ENCODE measurements around the gene CNTNAP5. TPM values are rescaled to one million over a fixed set of nuclear protein-coding genes. Genes with fewer than 3 reads are reported as not detected.

Gene CNTNAP5
- total and polyA plus RNA-seq, 8 donors: 0.03 to 0.29 (median 0.10) TPM; not detected in 4

- Histone ChIP-seq H3K27me3 (no peaks in the 10 kb centered on the region), H3K9me3 (no peaks in the 10 kb centered on the region), H3K4me1 (no peaks in the 10 kb centered on the region), H3K36me3 (no peaks in the 10 kb centered on the region), H3K4me3 (no peak overlapping the region), H3K27ac (no peak overlapping the region)
- intact Hi-C loops (cut with DNase I): no loop called here
- no peak for TF ChIP-seq CTCF (IDR thresholded peaks at IDR 0.05)
- DNase-seq: no peak
- no peak for ATAC-seq
Observed at GRCh38 chr2:124151691-124152090, 126.6 kb downstream of the CNTNAP5 start.

- no peak for DNase-seq
- H3K27ac ChIP-seq: no peak overlapping the region
- intact Hi-C loops (cut with DNase I): no loop called here
Observed at GRCh38 chr2:124153713-124154112, 128.6 kb downstream of the CNTNAP5 start.

DNA sequence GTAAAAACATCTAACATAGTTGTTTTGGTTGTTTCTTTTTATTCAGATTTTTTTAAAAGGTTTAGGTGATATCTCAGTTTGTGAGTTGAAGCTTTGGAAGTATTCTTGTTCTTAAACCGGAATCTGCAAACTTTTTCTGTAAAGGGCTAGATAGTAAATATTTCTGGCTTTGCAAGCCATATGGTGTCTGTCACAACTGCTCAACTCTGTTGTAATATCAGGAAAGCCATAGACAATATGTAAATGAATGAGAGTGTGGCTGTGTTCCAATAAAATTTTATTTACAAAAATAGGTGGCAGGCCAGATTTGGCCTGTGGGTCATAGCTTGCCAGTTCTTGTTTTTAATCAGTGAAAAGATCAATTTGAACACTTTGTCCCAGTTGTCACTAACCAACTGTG, 134.1 kb downstream of the CNTNAP5 start:
- ATAC-seq: no peak
- TF ChIP-seq CTCF (IDR thresholded peaks at IDR 0.05): no peak
- intact Hi-C loops (cut with DNase I): no loop called here
- Histone ChIP-seq H3K27ac (no peak overlapping the region), H3K36me3 (no peaks in the 10 kb centered on the region), H3K4me1 (no peaks in the 10 kb centered on the region), H3K4me3 (no peak overlapping the region), H3K27me3 (no peaks in the 10 kb centered on the region), H3K9me3 (no peaks in the 10 kb centered on the region)
- DNase-seq: peak in 1 of 4 donors; percentile 35

More at GRCh38 chr2:124153713-124154112, 128.6 kb downstream of the CNTNAP5 start:
- Histone ChIP-seq H3K4me1 (no peaks in the 10 kb centered on the region), H3K4me3 (no peak overlapping the region), H3K9me3 (no peaks in the 10 kb centered on the region), H3K36me3 (no peaks in the 10 kb centered on the region), H3K27me3 (no peaks in the 10 kb centered on the region)
- no peak for ATAC-seq
- no peak for TF ChIP-seq CTCF (IDR thresholded peaks at IDR 0.05)

DNA sequence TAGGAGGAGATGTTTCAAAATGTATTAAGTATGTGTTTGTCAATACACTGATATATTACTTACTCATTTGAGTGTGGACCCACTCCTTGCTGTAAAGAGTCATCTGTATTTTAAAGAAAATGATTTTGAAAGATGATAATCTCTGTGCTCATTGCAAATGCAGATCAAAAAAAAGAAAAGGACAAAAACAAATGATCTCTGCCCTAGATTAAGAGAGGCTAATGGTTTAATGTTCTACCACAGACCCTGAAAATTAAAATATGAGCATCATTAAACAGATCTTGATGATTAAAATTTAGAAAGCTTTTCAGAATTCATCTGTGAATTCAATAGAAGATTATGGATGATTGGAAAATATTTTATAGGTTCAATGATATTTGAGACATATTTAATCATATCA, 136.5 kb downstream of the CNTNAP5 start:
- no peaks in the 10 kb centered on the region for H3K36me3 ChIP-seq
- intact Hi-C loops (cut with DNase I): no loop called here
- ATAC-seq: no peak

DNA sequence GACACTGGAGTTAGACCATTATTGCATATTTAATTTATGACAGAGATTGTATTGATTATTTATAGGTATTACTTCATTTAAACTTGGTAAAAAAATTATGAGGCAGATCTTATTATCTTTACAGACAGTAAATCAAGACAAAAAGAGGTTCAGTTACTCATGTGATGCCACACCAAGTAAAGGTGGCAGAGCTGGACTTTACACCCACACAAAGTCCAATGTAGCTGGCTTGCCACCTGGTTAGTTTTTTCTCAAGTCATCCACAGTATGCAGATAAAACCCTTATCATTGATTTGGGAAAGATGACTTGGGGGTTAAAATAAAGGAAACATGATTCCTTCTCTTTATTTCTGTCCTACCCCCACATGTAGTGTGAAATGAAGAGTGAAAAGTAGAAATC, 137.2 kb downstream of the CNTNAP5 start:
- Histone ChIP-seq H3K4me1 (no peaks in the 10 kb centered on the region), H3K27me3 (no peaks in the 10 kb centered on the region), H3K36me3 (no peaks in the 10 kb centered on the region), H3K27ac (no peak overlapping the region), H3K4me3 (no peak overlapping the region), H3K9me3 (no peaks in the 10 kb centered on the region)
- intact Hi-C loops (cut with DNase I): no loop called here
- no peak for ATAC-seq
- no peak for DNase-seq
- no peak for TF ChIP-seq CTCF (IDR thresholded peaks at IDR 0.05)

More for the DNA sequence above, 136.5 kb downstream of the CNTNAP5 start:
- no peak for TF ChIP-seq CTCF (IDR thresholded peaks at IDR 0.05)
- Histone ChIP-seq H3K4me3 (no peak overlapping the region), H3K27ac (no peak overlapping the region), H3K9me3 (no peaks in the 10 kb centered on the region), H3K27me3 (no peaks in the 10 kb centered on the region), H3K4me1 (no peaks in the 10 kb centered on the region)
- no peak for DNase-seq

All from left lung (tissue), 10 donors.